GM19043 (cell line): Measurements from ENCODE around the gene PLXND1.

Experiments
- ATAC-seq: cut with Tn5 transposase; IDR thresholded peaks from one replicate; pipeline ENCODE4 v1.9.1; 2021; ENCODE audit warnings: low read depth; ENCODE audit not compliant: unreplicated experiment

The PLXND1 gene

DNA sequence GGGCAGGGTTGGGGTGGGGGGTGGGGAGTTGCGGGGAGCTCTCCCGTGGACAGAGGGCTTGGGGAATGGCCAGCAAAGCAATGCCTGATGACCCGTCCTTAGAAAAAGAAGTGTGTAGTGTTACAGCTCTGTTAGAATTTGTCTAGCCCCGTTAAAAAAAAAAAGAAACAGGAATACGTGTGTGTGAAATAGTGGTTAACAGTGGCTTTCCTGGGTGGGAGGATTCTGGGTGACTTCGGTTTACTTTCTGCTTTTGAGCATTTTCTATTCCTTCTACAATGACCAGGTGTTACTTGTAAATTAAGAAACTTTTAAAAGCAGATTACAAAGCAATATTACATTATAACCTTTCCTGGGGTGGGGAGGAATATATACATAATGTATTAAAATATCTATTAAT is 38.5 kb downstream of the PLXND1 start:
- no peak for ATAC-seq

DNA sequence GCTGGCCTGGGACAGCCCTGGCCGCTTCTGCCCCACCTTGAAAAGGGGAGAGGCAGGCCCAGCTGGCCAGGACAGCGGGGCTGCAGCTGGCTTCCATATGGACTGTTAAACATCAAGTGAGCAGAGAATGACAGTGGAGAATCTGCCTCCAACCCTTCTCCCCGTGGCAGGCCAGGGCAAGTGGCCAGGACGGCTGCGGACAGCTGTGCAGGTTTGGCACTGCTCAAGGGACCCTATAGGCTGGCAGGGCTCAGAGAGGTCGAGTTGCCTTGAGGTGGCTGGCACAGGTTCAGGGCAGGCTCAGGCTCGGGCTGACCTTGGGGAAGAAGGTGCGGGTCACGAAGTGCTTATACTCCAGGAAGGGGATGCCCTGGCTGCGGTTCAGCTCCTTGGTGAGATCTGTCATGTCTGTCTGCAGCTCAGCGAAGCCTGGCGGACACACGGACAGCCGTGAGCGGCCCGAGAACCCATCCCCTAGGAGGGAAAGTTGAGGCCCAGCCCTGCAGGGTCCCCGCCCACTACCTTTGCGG is 39.2 kb downstream of the PLXND1 start:
- no peak for ATAC-seq

DNA sequence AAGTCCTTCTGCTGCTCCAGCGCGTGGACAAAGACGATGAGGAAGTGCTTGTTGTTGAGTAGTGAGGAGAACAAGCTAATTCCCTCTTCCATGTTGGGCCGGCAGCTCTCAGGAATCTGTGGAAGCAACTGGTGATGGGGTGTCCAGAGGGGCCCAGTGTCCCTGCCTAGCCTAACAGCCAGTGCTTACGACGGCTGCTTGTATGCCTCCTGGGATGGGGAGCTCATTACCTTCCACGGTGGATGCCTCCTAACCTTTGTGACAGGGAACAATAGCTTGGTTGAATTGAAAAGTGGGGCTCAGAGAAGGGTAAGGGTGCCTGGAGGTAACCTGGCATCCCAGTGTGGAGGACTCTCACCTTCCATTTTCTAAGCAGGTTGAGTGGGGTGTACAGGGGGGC is 40.6 kb downstream of the PLXND1 start:
- no peak for ATAC-seq

DNA sequence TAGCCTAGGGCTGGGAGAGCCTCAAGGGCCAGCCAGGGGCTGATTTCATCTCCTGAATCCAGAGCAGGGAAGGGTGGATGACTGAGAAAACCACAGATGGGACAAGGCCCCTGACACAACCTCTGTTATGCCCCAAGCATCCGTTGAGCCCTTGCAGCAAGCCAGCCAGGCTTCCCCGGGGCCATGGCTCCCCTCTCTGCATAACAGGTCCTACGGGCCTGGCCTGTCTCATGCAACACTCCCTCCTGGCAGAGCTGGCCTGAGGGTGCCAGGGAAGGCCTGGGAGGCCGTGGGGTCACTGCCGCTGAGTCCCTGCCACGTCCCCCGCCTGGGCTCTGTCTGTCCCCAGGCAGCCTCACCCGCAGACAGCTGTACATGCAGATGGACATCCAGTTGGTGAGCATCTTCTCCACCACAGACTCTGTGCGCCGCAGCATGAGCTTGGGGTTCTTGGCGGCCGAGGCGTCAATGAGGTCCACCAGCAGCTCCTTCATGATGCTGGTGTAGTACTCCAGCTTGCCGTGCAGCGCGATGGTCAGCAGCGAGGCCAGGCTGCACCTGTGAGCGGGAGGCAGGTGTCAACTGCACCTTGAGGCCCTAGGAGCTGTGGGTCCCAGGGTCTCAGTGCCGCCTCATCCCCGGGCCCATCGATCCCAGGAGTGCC is 41.4 kb downstream of the PLXND1 start:
- ATAC-seq = no peak

DNA sequence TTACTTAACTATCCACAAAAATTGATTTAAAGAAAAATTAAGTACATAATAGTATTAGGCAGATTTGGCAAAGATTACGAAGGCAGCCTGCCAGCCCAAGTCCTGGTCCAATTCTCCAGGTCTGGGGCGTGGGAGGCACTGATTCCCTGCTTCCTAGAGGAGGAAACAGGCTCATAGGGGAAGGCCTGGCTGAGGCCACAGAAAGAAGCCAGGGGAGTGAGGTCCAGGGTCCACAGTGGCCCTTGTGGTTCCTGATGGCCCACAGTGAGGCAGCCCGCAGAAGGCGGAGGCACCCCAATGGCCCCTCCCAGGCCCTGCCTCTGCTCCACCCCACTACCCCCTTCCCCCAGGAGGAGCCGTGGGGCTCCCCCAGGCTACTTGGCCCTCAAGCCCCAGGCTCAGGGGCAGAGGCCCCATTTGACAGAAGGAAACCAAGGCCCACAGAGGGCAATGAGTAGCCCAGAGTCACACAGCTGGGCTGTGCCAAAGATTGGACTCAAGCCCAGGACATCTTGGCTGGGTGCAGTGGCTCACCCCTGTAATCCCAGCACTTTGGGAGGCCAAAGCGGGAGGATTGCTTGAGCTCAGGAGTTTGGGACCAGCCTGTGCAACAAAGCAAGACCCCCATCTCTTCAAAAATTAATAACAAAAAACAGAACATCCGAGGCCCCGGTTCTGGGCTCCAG is 42.5 kb downstream of the PLXND1 start:
- ATAC-seq = no peak

DNA sequence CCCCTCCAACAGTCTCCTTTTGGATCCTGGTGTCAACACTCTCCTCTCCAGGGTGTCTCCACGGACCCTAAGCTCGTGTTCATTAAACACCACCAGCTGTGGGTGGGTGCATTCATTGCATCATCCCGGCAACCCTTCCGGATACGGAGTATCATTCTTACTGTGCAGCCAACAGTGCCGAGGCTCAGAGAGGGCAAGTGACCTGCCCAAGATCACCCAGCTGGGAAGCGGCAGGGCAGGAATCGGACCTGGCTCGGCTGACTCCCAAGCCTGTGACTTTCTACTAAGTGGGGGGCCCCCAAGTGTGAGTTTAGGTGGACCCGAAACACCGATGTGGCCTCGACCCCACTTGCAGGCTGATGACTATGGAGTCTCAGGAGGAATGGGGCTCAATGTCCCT is 43.1 kb downstream of the PLXND1 start:
- ATAC-seq = no peak

DNA sequence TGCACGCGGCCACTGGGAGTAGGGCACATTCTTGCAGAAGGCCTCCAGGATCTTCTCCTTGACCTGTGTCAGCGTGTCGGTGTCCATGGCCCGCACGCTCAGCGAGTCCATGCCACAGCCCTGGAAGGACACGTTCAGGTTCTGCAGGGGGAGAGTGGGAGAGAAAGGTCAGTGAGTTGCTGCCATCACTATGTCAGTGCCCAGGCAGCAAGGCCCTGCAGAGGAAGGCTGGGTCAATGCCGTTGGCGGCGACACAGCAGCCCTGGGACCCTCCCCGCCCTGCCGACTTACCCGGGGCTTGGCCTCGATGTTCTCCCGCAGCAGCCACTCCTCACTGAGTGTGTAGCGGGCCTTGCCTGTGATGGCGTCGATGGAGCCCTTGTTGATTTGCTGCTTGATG is 43.7 kb downstream of the PLXND1 start:
- ATAC-seq = no peak

DNA sequence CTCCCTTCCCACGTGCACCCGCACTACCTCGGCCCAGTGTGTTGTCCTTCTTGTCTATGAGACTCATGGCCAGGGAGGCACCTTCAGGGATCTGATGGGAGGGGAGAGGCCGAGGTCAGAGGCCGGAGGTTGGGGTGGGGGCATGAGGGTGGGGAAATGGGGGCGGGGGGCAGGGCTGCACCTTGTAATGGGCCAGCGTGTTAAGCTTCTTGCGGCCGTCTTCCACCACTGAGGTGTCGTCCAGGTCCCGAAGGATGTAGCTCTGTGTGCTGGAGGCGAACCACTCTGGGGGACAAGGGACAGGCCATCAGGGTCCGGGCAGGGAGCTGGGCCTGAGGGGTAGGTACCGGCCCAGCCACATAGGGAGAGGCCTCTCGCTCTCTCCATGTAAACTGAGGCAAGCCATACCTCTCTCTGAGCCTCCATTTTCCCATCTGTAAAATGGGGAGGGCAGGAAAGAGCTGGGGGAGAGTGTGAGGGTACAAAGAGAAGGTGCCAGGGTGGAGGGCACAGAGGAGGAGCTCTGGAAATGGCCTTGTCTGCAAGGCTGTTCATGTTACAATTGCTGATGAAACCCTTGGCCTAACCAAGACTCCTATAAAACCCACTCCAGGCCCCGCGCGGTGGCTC is 44.7 kb downstream of the PLXND1 start:
- no peak for ATAC-seq

DNA sequence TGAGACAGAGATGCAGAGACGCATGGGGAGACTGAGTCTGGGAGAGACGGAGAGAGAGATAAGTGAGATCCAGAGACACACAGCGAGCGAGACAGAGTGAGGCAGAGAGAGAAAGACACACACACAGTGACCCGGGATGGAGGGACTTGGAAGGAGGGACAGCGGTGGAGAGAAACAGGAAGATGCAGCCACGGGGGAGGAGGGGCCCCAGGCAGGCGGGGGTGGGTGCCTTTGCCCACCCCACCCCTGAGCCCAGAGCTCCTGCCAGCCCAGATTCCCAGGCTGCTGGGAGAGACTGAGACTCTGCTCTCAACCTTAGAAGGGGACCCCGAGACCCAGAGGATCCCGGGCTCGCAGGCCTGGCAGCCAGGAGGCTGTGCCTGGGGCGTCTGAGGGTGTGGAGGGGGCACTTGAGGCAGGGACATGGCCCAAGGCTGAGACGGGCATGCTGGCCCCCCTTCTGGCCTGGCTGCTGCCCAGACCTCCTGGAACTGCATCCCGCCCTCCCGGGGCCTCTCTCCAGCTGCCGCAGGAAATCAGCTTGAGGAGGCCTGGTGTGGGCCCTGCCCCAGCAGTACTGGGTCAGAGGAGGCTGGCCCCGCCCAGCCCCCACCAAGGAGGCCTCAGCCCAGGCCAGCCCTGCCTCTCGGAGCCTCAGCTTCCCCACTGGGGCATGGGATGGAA is 45.4 kb downstream of the PLXND1 start:
- no peak for ATAC-seq

DNA sequence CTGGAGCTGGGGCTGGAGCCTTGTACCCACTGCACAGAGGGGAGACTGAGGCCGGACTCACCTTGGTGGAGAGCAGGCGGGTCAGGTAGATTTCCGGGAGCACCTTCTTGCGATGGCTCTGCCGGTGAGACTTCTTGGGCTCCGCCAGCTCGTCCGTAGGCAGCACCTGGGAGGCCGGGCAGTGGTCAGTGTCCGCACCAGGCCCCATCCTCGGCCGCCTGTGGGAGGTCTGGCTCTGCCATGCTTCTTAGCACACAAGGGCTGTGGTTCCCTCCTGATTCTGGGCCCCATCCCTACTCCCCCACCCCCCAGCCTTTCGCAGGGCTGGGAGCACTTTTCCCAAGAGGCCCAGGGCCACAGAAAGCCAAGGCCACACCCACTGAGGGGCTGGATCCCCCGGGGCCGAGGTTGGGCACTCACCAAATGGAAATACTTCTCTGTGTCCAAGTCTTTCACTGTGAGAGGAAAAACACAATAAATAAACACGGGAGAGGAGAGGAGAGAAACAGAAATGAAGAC is 46.1 kb downstream of the PLXND1 start:
- ATAC-seq = no peak

DNA sequence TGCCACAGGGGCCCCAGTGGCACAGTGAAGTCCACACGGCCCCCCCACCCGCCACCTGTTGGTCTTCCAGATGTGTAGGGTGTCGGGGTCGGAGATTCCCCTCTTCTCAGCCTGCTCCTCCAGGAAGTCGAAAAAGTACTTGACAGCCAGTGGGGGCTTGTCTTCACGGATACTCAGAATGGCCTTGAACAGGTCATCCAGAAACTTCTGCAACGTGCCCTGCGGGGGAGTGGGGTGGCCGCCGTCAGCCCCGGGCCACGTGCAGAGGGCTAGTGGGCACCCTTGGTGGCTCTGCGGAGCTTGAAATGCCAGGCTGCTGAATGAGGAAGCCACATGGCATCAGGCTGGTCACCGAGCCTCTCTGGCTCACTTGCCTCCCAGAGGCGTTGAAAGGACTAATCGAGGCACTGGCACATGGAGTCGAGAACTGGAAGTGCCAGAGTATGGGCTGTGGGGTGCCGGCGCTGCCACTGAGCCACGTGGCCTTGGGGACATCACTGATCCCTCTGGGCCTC is 46.9 kb downstream of the PLXND1 start:
- ATAC-seq = no peak

DNA sequence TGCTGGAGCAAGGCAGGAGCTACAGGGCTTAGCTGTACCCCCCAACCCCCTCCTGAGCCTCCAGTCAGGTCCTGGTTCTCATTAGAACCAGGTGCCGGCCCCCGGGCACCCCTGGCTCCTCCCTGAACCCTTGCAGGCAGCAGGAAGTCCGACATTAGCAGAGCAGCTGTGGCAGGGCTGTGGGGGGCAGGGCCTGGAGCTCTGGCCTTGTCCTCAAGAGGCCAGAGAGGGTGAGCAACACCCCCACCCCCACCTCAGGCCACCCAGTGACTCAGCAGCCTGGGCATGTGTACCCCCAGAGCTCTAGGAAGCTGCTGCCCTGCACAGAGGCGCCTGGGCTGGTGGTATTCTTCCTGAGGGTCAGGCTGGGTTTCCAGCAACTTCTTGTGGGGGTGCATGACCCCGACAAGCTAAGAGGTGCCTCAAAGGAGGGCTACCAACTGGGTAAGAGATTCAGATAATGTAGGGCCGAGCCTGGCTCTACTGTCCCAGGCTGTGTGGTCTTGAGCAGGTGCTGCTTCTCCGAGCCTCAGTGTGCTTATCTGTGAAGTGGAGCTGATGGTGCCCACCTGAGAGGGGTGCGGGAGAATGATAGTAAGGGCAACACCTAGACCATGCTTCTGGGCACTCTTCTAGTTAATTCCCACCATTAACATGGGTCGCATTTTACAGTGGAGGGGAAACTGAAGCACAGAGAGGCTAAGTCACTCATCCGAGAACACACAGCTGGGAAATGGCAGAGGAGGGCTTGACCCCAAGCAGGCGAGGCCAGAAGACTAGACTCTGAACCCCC is 47.5 kb downstream of the PLXND1 start:
- ATAC-seq = no peak

DNA sequence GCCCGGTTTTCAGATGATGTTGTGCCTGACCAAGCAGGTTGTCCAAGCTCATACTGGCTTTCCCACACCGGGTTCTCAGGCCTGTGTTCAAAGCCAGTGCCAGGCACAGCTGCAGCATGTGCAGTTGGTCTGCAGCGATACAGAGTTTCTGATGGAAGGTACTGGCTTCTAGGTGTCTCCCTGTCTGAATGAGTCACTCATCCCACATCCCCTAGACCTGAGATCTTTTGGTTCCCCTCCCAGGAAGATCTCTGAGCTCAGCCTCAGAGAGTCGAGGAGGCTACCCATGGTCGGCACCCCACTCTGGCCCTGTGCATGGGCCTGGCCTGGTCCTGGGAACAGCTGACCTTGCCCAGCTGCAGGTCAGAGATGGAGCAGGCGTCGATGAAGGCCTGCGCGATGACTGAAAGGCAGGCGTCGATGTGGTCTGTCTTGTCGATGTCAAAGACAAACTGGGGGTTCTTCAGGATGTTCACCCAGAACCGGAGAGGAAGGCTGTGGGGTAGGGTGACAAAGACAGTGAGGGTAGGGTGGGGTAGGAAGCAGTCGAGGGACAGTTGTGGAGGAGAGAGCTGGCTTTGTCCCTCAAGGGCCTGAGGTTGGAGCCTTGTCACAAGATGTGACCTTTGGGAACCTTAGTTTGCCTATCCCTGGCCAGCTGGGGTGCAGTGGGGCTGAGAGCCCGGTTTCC is 48.2 kb downstream of the PLXND1 start:
- no peak for ATAC-seq

DNA sequence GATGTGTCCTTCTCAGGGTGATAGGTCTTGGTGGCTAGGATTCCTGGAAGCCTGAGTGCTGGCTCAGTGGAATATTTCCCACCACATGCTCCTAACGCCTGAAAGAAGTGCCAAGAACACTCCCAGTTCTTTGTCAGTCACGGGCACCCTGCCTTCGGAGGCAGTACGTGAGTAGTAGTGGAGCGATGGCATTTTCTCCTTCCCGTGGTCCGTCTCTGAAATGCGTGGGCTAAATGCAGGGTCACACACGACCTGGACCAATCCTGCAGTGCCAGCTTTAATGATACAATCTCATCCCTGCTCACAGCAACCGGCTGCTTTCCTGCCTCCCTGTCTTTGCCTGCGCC is 49.0 kb downstream of the PLXND1 start:
- no peak for ATAC-seq

DNA sequence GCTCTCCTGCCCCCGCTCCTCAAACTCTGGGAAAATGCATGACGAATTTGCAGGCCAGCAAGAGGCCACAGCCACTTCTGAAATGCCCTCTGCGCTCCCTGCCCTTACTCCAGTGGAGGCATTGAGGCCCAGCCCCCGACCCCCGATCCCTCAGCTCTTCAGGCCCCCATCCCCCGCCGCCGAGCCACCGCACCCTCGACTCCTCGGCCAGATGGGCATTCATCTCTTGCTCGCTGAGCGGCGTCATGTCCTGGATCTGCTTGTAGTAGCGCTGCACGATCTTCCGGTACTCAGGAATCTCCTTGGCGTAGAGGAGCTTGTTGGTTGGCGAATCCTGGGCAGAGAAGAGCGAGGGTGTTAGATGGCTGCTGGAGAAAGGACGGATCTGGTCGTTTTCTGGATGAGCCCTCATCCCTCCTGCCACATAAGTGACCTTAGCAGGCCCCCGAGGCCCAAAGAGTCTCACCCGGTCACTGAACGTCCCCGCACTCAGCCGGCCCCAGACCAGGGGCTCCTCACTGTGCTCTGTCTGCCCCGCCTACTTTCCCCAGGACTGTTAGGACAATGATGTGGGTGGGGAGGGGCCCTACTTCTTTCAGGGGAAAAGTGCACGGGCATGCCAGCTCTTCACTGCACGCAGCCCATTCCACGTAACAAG is 49.5 kb downstream of the PLXND1 start:
- ATAC-seq = no peak

DNA sequence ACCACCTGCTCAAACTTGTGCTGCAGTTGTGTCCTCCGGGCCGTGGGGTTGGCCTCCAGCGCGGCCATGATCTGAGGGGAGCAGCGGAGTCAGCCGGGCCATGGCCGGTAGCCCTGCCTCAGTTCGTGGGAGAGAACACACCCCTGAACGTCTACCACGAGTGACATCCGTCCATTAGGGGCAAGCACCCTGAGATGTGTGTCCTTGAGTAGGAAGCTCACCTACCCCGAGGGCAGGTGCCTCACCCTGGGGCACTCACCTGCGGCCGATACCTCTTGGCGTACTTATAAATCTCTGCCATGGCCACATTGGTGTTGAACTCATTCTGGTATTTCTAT is 50.1 kb downstream of the PLXND1 start:
- no peak for ATAC-seq

DNA sequence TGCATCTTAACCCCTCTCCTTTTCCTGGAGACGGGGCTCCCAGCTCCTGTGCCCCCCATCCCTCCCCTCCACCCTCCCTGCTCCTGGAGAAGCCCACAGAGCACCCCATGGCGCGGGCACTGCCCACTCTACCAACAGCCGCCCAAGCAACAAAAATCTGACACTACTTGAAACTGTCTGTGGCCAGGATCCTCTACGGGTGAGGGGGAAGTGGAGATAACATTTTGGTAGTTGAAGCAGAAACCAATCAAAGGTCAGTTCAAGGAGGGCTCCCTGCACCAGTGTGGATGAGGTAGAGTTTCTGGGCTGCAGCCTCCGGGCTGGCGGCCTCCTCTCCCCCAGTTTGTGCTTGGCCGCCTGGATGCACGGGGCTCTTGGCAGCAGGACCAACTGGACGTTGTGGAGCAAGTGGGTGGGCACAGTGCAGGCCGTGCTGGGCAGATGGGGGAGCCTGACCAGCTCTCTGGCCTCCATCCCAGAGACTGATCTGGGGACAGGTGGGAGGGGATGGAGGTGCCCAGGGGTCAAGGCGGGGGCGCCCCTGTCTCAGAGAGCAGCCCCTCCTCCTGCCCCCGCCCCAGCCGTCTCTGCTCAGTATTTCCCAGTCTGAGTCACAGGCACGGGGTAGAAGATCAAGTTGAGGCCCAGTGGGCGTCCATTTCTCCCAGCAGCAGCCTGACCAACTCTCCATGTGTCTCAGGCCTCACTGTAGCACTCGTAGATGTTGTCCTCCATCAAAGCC is 50.7 kb downstream of the PLXND1 start:
- no peak for ATAC-seq

DNA sequence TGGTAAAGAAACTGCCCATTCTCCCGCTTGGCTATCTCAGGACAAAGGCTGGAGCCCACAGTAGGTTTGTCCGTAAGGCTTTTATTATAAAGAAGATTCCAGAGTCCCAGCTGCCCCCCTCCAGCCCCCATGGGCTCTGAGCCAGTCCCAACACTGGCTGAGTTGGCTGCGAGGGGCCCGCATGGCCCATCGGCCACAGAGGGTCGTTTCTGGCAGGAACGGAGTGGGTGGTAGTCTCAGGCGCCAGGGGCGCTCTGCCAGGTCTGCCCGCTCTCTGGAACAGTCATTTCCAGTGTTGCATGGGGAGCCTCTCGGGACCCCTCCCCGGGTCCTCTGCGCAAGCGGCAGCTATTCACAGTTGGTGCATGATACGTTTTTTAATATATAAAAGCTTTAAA is 51.3 kb downstream of the PLXND1 start:
- no peak for ATAC-seq
